ENCODE measurements around the gene STK24. TPM values are rescaled to one million over a fixed set of nuclear protein-coding genes. Genes with fewer than 3 reads are reported as not detected.

The STK24 gene
- total RNA-seq, 2 donors from 2014 or later, result 115 to 125 TPM

DNA sequence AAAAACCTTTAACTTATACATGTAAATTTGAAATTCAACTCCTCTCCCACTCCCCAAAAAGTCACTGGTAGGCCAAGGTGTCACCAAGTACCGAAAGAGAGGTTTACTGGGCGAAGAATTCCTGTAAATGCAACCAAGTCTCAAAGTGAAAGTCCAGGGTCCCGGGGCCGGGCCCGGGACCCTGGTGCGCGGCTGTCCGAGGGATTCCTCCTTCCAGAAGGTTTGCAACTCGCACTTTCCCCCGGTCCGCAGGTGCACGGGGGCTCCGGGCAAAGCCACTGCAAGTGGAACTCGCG is 1.1 kb downstream of the STK24 start:
- H3K9me3 Mint-ChIP-seq, result no peaks in the 10 kb centered on the region
- H3K36me3 Mint-ChIP-seq (ENCODE audit: low read depth), result no peaks in the 10 kb centered on the region
- WGBS, 2 experiments (ENCODE audit: insufficient coverage in 1 of 2, insufficient read length in 1 of 2), result 1 to 2% methylated on average over 12 to 15 of the region's 15 CpGs
- H3K4me3 Mint-ChIP-seq, result peak overlapping the region; percentile 87
- H3K27ac Mint-ChIP-seq, result peak overlapping the region; percentile 86
- Histone ChIP-seq H3K9ac (ENCODE audit: extremely low read depth, low read length, poor library complexity, severe bottlenecking) (peak overlapping the region; percentile 61), H3K4me3 (ENCODE audit: low read length) (peak overlapping the region; percentile 96), H3K4me1 (ENCODE audit: control insufficient read depth, insufficient read depth, low read length) (no peaks in the 10 kb centered on the region), H3K36me3 (ENCODE audit: control insufficient read depth, insufficient read depth, low read length) (peaks cover 7% of the 10 kb centered on the region), H3K9me3 (ENCODE audit: control insufficient read depth, low read length) (no peaks in the 10 kb centered on the region), H3K27ac (ENCODE audit: low read depth, low read length) (no peak overlapping the region), H3K27me3 (ENCODE audit: control insufficient read depth, insufficient read depth, low read length, poor library complexity, severe bottlenecking) (no peaks in the 10 kb centered on the region)
- TF ChIP-seq, protein P1, sequence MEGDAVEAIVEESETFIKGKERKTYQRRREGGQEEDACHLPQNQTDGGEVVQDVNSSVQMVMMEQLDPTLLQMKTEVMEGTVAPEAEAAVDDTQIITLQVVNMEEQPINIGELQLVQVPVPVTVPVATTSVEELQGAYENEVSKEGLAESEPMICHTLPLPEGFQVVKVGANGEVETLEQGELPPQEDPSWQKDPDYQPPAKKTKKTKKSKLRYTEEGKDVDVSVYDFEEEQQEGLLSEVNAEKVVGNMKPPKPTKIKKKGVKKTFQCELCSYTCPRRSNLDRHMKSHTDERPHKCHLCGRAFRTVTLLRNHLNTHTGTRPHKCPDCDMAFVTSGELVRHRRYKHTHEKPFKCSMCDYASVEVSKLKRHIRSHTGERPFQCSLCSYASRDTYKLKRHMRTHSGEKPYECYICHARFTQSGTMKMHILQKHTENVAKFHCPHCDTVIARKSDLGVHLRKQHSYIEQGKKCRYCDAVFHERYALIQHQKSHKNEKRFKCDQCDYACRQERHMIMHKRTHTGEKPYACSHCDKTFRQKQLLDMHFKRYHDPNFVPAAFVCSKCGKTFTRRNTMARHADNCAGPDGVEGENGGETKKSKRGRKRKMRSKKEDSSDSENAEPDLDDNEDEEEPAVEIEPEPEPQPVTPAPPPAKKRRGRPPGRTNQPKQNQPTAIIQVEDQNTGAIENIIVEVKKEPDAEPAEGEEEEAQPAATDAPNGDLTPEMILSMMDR (conservative IDR thresholded peaks at IDR 0.05), result no peak
- peaks cover 50% of the 10 kb centered on the region for H3K4me1 Mint-ChIP-seq
- no peak for DNase-seq
- H3K27me3 Mint-ChIP-seq (ENCODE audit: insufficient read depth), result no peaks in the 10 kb centered on the region

DNA sequence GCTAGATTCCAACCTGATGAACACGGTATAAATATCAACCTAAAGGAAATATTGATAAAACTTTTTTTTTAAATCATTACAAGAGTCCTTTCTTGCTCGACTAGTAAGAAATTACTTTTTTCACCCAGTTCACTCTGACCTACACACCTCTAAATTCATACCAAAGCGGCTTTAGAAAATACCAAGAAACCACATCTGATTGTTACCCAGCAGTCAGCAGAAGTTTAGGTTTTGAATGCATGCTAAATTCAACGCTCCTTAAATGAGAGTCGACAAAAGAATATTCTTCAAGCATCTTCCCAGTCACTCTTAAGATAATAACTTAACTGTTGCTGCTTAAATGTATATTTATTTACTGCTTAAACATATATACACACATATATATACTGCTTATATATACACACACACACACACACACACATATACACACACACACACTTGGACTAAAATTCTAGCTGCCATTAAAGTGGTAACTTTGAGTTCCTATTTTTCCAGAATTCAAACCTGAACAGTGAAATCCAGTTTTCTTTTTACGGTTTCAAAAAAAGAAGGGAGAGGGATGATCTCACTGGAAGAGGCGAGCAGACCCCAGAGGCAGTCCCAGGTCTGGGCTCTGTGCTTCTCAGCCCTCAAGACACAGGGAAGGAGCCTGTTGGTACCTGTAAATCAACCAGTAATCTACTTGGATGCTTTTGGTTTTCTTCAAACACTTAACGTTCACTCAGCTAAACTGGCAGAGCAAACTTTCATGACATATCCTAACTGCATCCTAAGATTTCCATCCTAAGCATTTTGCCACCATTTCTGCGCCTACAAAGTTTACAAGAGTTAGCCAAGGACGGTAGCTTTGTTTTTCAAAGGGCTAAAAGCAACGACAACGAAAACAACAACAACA is 1.7 kb downstream of the STK24 start:
- Histone ChIP-seq H3K9ac (ENCODE audit: extremely low read depth, low read length, poor library complexity, severe bottlenecking) (peak overlapping the region; percentile 61), H3K4me1 (ENCODE audit: control insufficient read depth, insufficient read depth, low read length) (no peaks in the 10 kb centered on the region), H3K27ac (ENCODE audit: low read depth, low read length) (no peak overlapping the region), H3K27me3 (ENCODE audit: control insufficient read depth, insufficient read depth, low read length, poor library complexity, severe bottlenecking) (no peaks in the 10 kb centered on the region), H3K9me3 (ENCODE audit: control insufficient read depth, low read length) (no peaks in the 10 kb centered on the region), H3K36me3 (ENCODE audit: control insufficient read depth, insufficient read depth, low read length) (peaks cover 7% of the 10 kb centered on the region), H3K4me3 (ENCODE audit: low read length) (peak overlapping the region; percentile 96)
- peak overlapping the region; percentile 87 for H3K4me3 Mint-ChIP-seq
- H3K27ac Mint-ChIP-seq, result peak overlapping the region; percentile 86
- H3K36me3 Mint-ChIP-seq (ENCODE audit: low read depth), result no peaks in the 10 kb centered on the region
- no peaks in the 10 kb centered on the region for H3K27me3 Mint-ChIP-seq (ENCODE audit: insufficient read depth)
- H3K9me3 Mint-ChIP-seq, result no peaks in the 10 kb centered on the region
- H3K4me1 Mint-ChIP-seq, result peaks cover 55% of the 10 kb centered on the region
- no peak for DNase-seq
- TF ChIP-seq, protein P1 (conservative IDR thresholded peaks at IDR 0.05), result no peak
- WGBS, 2 experiments (ENCODE audit: insufficient coverage in 1 of 2, insufficient read length in 1 of 2), result 16 to 30% methylated on average over 9 to 12 of the region's 12 CpGs

DNA sequence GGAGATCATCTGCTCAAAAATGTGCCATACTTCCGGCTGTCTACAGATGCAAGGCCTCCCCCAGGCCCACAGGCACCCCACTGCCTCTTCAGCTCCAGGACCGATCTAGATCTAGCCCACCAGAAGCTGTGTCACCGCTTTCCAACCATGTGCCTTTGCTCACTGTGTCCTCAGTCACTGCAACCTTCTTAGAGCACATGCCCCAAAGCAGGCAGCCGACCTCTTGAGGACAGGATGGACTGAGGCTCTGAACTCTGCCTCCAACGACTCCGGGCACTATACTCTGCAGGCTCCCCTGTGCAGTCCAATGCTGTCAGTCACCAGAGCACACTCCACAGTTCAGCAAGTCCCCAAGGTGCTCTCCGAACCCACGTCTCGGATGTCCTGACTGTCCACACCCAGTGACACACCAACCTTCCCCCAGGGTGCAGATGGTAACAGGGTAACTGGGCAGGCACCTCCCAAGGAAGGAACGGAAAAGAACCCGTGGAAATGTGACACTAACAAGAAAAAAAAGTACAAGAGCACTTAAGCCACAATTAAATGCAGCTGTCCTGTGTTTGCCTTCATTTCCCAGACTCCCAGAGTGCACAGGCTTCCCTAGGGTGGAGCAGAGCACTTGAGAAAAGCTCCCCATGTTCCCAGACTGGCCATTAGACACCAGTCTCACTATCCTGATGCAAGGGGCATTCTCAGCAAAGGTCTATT is 4.8 kb downstream of the STK24 start:
- H3K9ac ChIP-seq (ENCODE audit: extremely low read depth, low read length, poor library complexity, severe bottlenecking), result no peak overlapping the region
- TF ChIP-seq, protein P1 (conservative IDR thresholded peaks at IDR 0.05), result no peak
- WGBS, 2 experiments (ENCODE audit: insufficient coverage in 1 of 2, insufficient read length in 1 of 2), result 92% methylated on average over 6 to 11 of the region's 11 CpGs
- no peak overlapping the region for H3K4me3 ChIP-seq (ENCODE audit: low read length)
- H3K27ac ChIP-seq (ENCODE audit: low read depth, low read length), result no peak overlapping the region
- no peaks in the 10 kb centered on the region for H3K27me3 ChIP-seq (ENCODE audit: control insufficient read depth, insufficient read depth, low read length, poor library complexity, severe bottlenecking)
- H3K36me3 ChIP-seq (ENCODE audit: control insufficient read depth, insufficient read depth, low read length), result peaks cover 15% of the 10 kb centered on the region
- peaks cover 10% of the 10 kb centered on the region for H3K36me3 Mint-ChIP-seq (ENCODE audit: low read depth)
- no peaks in the 10 kb centered on the region for H3K27me3 Mint-ChIP-seq (ENCODE audit: insufficient read depth)
- peaks cover 53% of the 10 kb centered on the region for H3K4me1 Mint-ChIP-seq
- no peak for DNase-seq
- H3K4me3 Mint-ChIP-seq, result no peak overlapping the region
- no peaks in the 10 kb centered on the region for H3K9me3 ChIP-seq (ENCODE audit: control insufficient read depth, low read length)
- no peaks in the 10 kb centered on the region for H3K9me3 Mint-ChIP-seq
- H3K27ac Mint-ChIP-seq, result peak overlapping the region; percentile 11
- no peaks in the 10 kb centered on the region for H3K4me1 ChIP-seq (ENCODE audit: control insufficient read depth, insufficient read depth, low read length)

Data from endodermal cell (in vitro differentiated cells).